H54 (cell line): Measurements from ENCODE around the gene RREB1.

ENCODE experiments used
- DNase-seq: peaks from one replicate; pipeline ENCODE4 v3.0.0; 2011; ENCODE audit warnings: low spot score, mixed read lengths; ENCODE audit not compliant: insufficient read length
- FAIRE-seq: peaks from 3 replicates; lab custom pipeline; 2011; peaks lifted over from hg19 to GRCh38; lab: Jason Lieb, UNC
- POLR2A ChIP-seq: IDR thresholded peaks from 2 replicates; pipeline ENCODE4 v1.6.1; 2011; ENCODE audit warnings: low read depth, mild to moderate bottlenecking, low read length

The RREB1 gene

GRCh38 chr6:7107578-7108195, at the start of gene RREB1:
TSS of gene RREB1 (plus strand) at chr6:7107961. CDS start at chr6:7181912, 73,951 bp downstream.
- no peak for FAIRE-seq
- TF ChIP-seq POLR2A: no peak; the same call in 1 of the 2 replicates
- DNase-seq: peak; percentile 70

- DNase-seq: peak; percentile 88
- FAIRE-seq: peak; percentile 100
- no peak for TF ChIP-seq POLR2A
Observed at GRCh38 chr6:7058250-7058923, 49.4 kb upstream of the RREB1 start.

DNA sequence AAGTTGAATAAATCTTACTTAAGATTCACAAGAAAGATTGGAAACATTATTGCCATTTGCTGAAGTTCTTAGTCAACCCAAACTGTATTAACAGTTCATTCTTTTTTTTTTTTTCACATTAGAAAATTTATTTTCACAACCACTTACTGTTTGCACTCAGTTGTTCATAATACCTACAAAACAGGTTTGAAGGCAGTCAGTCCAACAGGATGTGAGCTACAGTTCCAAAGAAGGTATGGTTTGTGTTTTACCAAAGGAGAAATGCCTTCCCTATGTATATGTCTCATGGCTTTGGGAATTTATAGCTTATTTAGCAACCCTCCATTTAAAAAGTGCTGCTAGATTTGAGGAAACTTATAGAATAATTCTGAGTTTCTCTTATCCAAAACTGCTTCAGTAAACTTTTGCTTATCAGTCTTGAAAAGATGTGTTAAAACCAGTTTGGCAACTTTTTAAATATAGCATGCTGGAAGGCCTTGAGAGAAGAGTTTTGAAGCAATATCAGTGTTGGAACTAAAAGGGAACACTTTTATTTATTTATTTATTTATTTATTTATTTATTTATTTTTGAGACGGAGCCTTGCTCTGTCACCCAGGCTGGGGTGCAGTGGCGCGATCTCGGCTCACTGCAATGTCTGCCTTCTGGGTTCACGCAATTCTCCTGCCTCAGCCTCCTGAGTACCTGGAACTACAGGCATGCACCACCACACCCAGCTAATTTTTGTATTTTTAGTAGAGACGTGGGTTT, 46.8 kb upstream of the RREB1 start:
- no peak for TF ChIP-seq POLR2A
- FAIRE-seq (no peak), DNase-seq (no peak)

GRCh38 chr6:7062451-7063162, 45.2 kb upstream of the RREB1 start:
- TF ChIP-seq POLR2A: no peak
- DNase-seq: no peak
- FAIRE-seq: no peak

DNA sequence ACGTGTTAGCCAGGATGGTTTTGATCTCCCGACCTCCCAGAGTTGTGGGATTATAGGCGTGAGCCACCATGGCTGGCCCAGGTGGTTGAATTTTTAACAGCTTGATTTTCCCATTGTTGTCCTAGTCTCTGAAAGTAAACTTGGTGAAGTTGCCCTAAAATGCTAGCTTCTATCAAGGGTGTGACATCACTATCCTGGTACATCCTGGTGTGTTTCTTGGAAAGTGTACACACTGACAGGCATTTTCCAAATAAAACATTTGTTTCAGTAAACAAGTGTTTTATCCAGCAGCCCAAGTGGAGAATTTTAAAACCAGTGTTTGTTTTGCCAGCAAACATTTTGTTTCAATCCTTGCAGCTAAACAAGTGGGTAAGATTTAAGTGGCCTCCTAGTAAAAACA, 40.5 kb upstream of the RREB1 start:
- no peak for TF ChIP-seq POLR2A
- no peak for DNase-seq
- FAIRE-seq: no peak

- no peak for TF ChIP-seq POLR2A
- DNase-seq (no peak), FAIRE-seq (no peak)
Observed at GRCh38 chr6:7071405-7071804, 36.4 kb upstream of the RREB1 start.

DNA sequence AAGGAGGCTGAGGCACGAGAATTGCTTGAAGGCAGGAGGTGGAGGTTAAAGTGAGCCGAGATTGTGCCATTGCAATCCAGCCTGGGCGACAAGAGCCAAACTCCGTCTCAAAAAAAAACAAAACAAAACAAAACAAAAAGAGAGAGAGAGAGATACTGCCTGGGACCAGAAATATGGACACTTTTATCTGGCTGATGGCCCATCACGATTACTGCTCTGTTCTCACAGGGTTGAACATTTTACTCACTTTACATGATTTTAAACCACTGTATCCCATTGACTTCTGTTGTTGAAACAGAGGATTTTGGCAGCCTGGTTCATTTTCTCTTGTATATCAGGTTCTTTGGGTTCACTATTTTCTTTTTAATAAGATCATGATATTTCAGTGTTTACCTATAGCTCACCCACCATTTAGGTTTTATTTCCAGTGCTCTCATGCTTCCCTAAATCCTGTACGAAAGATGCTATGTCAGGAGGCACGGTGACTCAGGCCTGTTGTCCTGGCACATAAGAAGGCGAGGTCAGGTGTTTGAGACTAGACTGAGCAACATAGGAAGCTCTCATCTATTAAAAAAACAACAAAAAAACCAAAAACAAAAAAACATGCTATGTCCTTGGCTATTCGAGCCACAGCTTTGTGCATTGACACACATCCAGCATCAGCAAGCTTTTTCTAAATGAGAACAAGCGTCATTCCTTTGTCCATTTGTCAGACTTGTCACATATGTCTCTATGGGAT, 34.5 kb upstream of the RREB1 start:
- DNase-seq: no peak
- no peak for FAIRE-seq
- no peak for TF ChIP-seq POLR2A

DNA sequence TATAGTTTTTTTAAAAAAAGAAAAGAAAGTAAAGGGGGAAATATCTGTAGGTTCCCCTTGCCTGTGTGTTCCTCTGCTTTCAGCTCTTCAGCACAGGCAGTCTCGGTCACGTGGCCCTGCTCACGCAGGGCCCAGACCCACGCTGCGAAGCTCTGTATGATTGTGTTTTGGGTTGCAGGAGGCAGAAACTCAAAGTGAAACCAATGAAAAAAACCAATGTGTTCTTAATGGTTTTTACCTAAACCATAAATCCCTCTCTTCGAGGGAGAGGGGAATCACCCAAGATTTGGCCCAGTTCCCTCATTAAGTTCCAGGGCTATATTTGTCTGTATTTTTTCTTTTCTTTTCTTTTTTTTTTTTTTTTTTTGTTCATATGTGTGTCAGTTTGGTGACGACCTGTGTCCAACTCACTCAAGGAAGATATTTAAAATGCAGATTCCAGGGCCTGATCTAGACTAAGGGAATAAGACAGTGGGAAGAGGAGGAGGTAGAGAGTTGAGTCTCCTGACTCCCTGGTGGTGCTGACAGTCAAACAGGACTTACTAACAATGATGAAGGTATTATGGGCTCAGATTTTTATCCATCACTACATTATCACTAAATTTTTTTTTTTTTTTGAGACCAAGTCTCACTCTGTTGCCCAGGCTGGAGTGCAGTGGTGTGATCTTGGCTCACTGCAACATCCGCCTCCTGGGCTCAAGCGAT, 33.8 kb upstream of the RREB1 start:
- DNase-seq (no peak), FAIRE-seq (no peak)
- no peak for TF ChIP-seq POLR2A

GRCh38 chr6:7074870-7075269, 32.9 kb upstream of the RREB1 start:
- FAIRE-seq (no peak), DNase-seq (no peak)
- no peak for TF ChIP-seq POLR2A

DNA sequence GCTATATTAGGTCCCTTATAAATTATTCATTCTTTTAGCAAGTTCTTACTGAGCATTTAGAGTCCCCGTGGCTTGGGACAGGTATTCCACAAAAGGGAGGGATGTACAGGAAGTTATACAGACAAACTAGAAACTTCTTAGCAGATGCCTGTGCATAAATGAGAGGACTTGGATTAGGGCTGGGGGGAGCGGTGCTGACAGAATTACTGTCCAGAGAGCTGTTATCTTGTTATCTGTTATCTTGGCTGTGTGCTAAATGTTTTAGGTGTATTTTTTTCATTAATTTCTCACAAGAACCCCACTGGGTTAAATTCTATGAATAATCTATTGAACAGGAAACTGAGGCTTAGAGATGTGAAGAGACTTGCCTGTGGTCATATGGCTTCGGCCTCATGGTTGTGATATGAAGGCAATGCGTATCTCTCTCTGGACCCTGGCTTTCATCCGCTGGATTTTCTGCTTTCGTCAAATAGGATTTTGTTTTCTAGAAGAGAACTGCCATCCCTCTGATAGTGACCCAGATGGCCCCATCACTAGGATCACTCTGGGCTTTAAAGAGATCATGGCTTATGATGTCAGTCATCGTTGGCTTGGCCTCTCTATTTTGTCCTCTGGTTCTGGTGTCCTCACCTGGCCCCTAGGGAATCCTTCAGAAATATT, 32.3 kb upstream of the RREB1 start:
- TF ChIP-seq POLR2A: no peak
- FAIRE-seq: no peak
- no peak for DNase-seq

GRCh38 chr6:7077856-7078255, 29.9 kb upstream of the RREB1 start:
- TF ChIP-seq POLR2A: no peak
- FAIRE-seq: no peak
- DNase-seq: no peak

GRCh38 chr6:7078856-7079255, 28.9 kb upstream of the RREB1 start:
- no peak for DNase-seq
- TF ChIP-seq POLR2A: no peak
- no peak for FAIRE-seq
